ENCODE measurements around the gene EEIG1. TPM values are rescaled to one million over a fixed set of nuclear protein-coding genes. Genes with fewer than 3 reads are reported as not detected.

EEIG1 gene
- total RNA-seq, 4 donors from 2014 or later: 5.0 to 140 (median 19.3) TPM

DNA sequence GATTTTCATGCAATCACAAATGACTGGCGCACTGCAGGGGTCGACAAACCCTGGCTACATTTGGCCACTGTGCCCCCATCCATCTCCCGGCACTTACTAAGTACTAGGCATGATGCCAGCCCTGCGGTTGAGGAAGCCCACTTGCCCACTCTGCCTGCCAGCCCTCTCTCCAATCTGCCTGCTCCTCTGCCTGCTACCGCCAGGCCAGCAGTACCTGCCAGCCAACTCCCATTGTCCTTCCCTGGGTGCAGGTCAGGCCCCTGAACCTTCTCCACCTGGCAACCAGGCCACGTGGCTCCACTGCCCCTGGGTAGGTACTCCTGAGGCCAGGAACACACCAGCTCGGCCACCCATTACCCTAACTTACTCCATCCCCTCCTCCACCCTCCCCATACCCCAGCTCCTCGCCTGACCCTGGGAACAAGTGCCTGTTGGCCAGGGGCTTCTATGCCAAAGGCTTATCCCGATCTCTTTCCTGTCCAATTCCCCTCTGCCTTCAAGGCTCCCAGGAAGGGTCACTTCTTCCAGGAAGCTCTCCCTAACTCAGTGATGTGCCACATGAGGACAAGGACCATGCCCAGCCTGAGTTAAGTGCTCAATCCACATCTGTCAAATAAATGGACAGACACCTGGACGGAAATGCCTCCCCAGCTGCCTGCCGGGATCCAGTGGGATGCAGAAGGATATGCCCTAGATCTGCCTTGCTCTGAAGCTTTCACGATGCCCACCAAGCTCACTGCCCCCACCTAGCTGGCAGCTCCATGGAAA lies 6.6 kb downstream of the EEIG1 start:
- H3K27me3 ChIP-seq: no peaks in the 10 kb centered on the region
- H3K4me3 ChIP-seq: no peak overlapping the region
- H3K4me1 ChIP-seq: peaks cover 27 to 64% of the 10 kb centered on the region in 2 donors
- DNase-seq: no peak
- H3K27ac ChIP-seq: peak overlapping the region; percentile 90 to 91
- no peaks in the 10 kb centered on the region for H3K9me3 ChIP-seq
- H3K36me3 ChIP-seq: no peaks in the 10 kb centered on the region
- TF ChIP-seq, protein P1, sequence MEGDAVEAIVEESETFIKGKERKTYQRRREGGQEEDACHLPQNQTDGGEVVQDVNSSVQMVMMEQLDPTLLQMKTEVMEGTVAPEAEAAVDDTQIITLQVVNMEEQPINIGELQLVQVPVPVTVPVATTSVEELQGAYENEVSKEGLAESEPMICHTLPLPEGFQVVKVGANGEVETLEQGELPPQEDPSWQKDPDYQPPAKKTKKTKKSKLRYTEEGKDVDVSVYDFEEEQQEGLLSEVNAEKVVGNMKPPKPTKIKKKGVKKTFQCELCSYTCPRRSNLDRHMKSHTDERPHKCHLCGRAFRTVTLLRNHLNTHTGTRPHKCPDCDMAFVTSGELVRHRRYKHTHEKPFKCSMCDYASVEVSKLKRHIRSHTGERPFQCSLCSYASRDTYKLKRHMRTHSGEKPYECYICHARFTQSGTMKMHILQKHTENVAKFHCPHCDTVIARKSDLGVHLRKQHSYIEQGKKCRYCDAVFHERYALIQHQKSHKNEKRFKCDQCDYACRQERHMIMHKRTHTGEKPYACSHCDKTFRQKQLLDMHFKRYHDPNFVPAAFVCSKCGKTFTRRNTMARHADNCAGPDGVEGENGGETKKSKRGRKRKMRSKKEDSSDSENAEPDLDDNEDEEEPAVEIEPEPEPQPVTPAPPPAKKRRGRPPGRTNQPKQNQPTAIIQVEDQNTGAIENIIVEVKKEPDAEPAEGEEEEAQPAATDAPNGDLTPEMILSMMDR (IDR thresholded peaks at IDR 0.05): no peak
- no peak for TF ChIP-seq POLR2A (IDR thresholded peaks at IDR 0.05)
- intact Hi-C loops (cut with DNase I; ENCODE audit: low total_unique reads): no loop called here

GRCh38 chr9:127973169-127974000 lies 7.4 kb downstream of the EEIG1 start:
- H3K4me1 ChIP-seq: peaks cover 28 to 70% of the 10 kb centered on the region in 2 donors
- H3K9me3 ChIP-seq: no peaks in the 10 kb centered on the region
- H3K27me3 ChIP-seq: no peaks in the 10 kb centered on the region
- no peak for DNase-seq
- no peaks in the 10 kb centered on the region for H3K36me3 ChIP-seq
- H3K27ac ChIP-seq: peak overlapping the region; percentile 90 to 91
- intact Hi-C loops (cut with DNase I; ENCODE audit: low total_unique reads): no loop called here
- TF ChIP-seq, protein P1 (IDR thresholded peaks at IDR 0.05): no peak
- TF ChIP-seq POLR2A (IDR thresholded peaks at IDR 0.05): no peak
- H3K4me3 ChIP-seq: no peak overlapping the region

DNA sequence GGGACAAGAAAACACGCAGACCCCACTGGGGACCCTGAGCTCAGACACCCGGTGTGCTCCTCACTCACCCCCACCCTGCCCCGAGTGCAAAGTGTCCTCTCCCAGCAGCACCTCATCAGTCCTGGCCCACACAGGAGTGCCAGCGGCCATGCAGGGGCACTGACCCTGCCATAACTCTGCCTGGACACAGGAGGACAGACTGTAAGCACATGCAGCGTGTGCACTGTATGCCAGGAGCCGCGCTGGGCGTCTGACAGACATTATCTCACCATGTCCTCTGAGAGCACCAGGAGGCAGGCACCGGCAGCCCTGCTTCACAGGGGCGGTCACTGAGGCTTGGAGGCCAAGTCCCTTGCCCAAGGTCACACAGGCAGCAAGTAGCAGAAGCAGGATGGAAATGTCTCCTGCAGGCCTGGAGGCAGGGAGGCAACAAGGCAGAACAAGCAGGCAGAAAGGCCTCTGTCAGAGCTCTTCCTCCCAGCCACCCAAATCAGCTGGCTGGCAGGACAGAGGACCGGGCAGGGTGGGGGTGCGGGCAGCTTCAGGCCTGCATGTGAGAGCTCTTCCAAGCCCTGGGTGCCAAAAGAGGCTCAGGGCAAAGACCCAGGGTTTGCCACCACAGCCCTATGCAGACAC lies 8.4 kb downstream of the EEIG1 start:
- intact Hi-C loops (cut with DNase I; ENCODE audit: low total_unique reads): no loop called here
- DNase-seq: peak in 1 of 2 donors; percentile 36
- Histone ChIP-seq H3K4me1 (peaks cover 34 to 75% of the 10 kb centered on the region in 2 donors), H3K4me3 (peak overlapping the region in 1 of 2 donors; percentile 10), H3K27ac (peak overlapping the region; percentile 90 to 91), H3K36me3 (no peaks in the 10 kb centered on the region), H3K27me3 (no peaks in the 10 kb centered on the region), H3K9me3 (no peaks in the 10 kb centered on the region)
- TF ChIP-seq, protein P1 (IDR thresholded peaks at IDR 0.05): peak in 1 of 4 experiments; percentile 19
- TF ChIP-seq POLR2A (IDR thresholded peaks at IDR 0.05): no peak

- H3K4me3 ChIP-seq: peak overlapping the region in 1 of 2 donors; percentile 10
- H3K4me1 ChIP-seq: peaks cover 42 to 76% of the 10 kb centered on the region in 2 donors
- H3K27me3 ChIP-seq: no peaks in the 10 kb centered on the region
- H3K36me3 ChIP-seq: no peaks in the 10 kb centered on the region
- intact Hi-C loops (cut with DNase I; ENCODE audit: low total_unique reads): no loop called here
- H3K27ac ChIP-seq: peak overlapping the region; percentile 90 to 91
- H3K9me3 ChIP-seq: no peaks in the 10 kb centered on the region
- peak in 1 of 2 donors; percentile 55 for DNase-seq
- TF ChIP-seq, protein P1 (IDR thresholded peaks at IDR 0.05): no peak
- TF ChIP-seq POLR2A (IDR thresholded peaks at IDR 0.05): no peak
Observed at GRCh38 chr9:127971357-127972235, 9.2 kb downstream of the EEIG1 start.
